Activated naive CD4-positive, alpha-beta T cell treated with anti-CD3 and anti-CD28 coated beads, Interleukin-2, amount 10 ng/mL, durations not matched to agents 7 days and 5 days (primary cell): Measurements from ENCODE around the gene FHL2.
A peak's percentile ranks its signal among the peaks of the same experiment; 100 is the strongest.

ENCODE experiments used
- CTCF ChIA-PET: fragments of 350-600 bp; sonication (Branson Sonifier 250); formaldehyde crosslinking; loops from one replicate; lab custom pipeline; 2021; ENCODE audit warnings: antibody characterized with exemption; lab: Charles Lee
- DNase-seq: peaks from one replicate; pipeline ENCODE4 v3.0.0-alpha.2; 2020
- H3K27ac Mint-ChIP-seq: one replicate; pipeline ENCODE4 v1.8.0; 2021; ENCODE audit warnings: mild to moderate bottlenecking, moderate library complexity, mixed read lengths
- H3K27me3 Mint-ChIP-seq: one replicate; pipeline ENCODE4 v1.8.0; 2021; ENCODE audit warnings: mild to moderate bottlenecking, mixed read lengths
- H3K36me3 Mint-ChIP-seq: one replicate; pipeline ENCODE4 v1.8.0; 2021; ENCODE audit warnings: mixed read lengths
- H3K4me1 Mint-ChIP-seq: one replicate; pipeline ENCODE4 v1.8.0; 2021; ENCODE audit warnings: mixed read lengths
- H3K4me3 Mint-ChIP-seq: one replicate; pipeline ENCODE4 v1.8.0; 2021; ENCODE audit warnings: mild to moderate bottlenecking, moderate library complexity, mixed read lengths
- H3K9me3 Mint-ChIP-seq: one replicate; pipeline ENCODE4 v1.8.0; 2021; ENCODE audit warnings: mixed read lengths

The FHL2 gene

GRCh38 chr2:105397953-105398335 is 907 bp downstream of the FHL2 start:
- Mint-ChIP-seq H3K4me1 (peaks cover 11% of the 10 kb centered on the region), H3K27me3 (peaks cover 46% of the 10 kb centered on the region), H3K27ac (no peak overlapping the region), H3K9me3 (no peaks in the 10 kb centered on the region), H3K36me3 (no peaks in the 10 kb centered on the region), H3K4me3 (peak overlapping the region; percentile 78)
- DNase-seq: no peak
- CTCF ChIA-PET: interaction anchor here (0.8 to 1.8 kb wide), 2 partner anchors 8 to 121 kb away, joined by 3 to 5 read pairs; no protein-coding TSS in a partner anchor

GRCh38 chr2:105397025-105397722 is 1.7 kb downstream of the FHL2 start:
- no peak for DNase-seq
- no peak overlapping the region for H3K27ac Mint-ChIP-seq
- H3K27me3 Mint-ChIP-seq: peaks cover 46% of the 10 kb centered on the region
- H3K4me3 Mint-ChIP-seq: peak overlapping the region; percentile 48
- CTCF ChIA-PET: interaction anchor here (1.2 kb wide), 1 partner anchor 10 kb away, joined by 3 read pairs; no protein-coding TSS in a partner anchor
- no peaks in the 10 kb centered on the region for H3K9me3 Mint-ChIP-seq
- H3K36me3 Mint-ChIP-seq: no peaks in the 10 kb centered on the region
- H3K4me1 Mint-ChIP-seq: peaks cover 11% of the 10 kb centered on the region

GRCh38 chr2:105396254-105397024 is 2.4 kb downstream of the FHL2 start:
- H3K9me3 Mint-ChIP-seq: no peaks in the 10 kb centered on the region
- H3K36me3 Mint-ChIP-seq: no peaks in the 10 kb centered on the region
- H3K27me3 Mint-ChIP-seq: peaks cover 46% of the 10 kb centered on the region
- peaks cover 11% of the 10 kb centered on the region for H3K4me1 Mint-ChIP-seq
- CTCF ChIA-PET: interaction anchor here (1.2 kb wide), 1 partner anchor 11 kb away, joined by 3 read pairs; no protein-coding TSS in a partner anchor
- H3K27ac Mint-ChIP-seq: no peak overlapping the region
- DNase-seq: no peak
- H3K4me3 Mint-ChIP-seq: no peak overlapping the region

- Mint-ChIP-seq H3K27ac (no peak overlapping the region), H3K4me1 (peaks cover 11% of the 10 kb centered on the region), H3K27me3 (peaks cover 46% of the 10 kb centered on the region), H3K36me3 (no peaks in the 10 kb centered on the region), H3K9me3 (no peaks in the 10 kb centered on the region), H3K4me3 (no peak overlapping the region)
- CTCF ChIA-PET: interaction anchor here (0.5 to 1.2 kb wide), 2 partner anchors 12 to 152 kb away, joined by 3 read pairs; no protein-coding TSS in a partner anchor
- no peak for DNase-seq
Measured at GRCh38 chr2:105395691-105396090, 3.2 kb downstream of the FHL2 start.

GRCh38 chr2:105394951-105395611 is 3.8 kb downstream of the FHL2 start:
- Mint-ChIP-seq H3K36me3 (no peaks in the 10 kb centered on the region), H3K4me1 (peaks cover 11% of the 10 kb centered on the region), H3K27ac (no peak overlapping the region), H3K9me3 (no peaks in the 10 kb centered on the region), H3K27me3 (peaks cover 43% of the 10 kb centered on the region), H3K4me3 (no peak overlapping the region)
- no peak for DNase-seq
- CTCF ChIA-PET: interaction anchor here (0.5 kb wide), 1 partner anchor 152 kb away, joined by 3 read pairs; no protein-coding TSS in a partner anchor

- Mint-ChIP-seq H3K4me3 (no peak overlapping the region), H3K9me3 (no peaks in the 10 kb centered on the region), H3K36me3 (no peaks in the 10 kb centered on the region), H3K4me1 (peaks cover 4% of the 10 kb centered on the region), H3K27me3 (peaks cover 28% of the 10 kb centered on the region), H3K27ac (no peak overlapping the region)
- CTCF ChIA-PET: no interaction called here
- no peak for DNase-seq
Measured at GRCh38 chr2:105393373-105394055, 5.3 kb downstream of the FHL2 start.

GRCh38 chr2:105391763-105392662 is 6.8 kb downstream of the FHL2 start:
- CTCF ChIA-PET: no interaction called here
- H3K27me3 Mint-ChIP-seq: peaks cover 15% of the 10 kb centered on the region
- H3K4me1 Mint-ChIP-seq: no peaks in the 10 kb centered on the region
- H3K27ac Mint-ChIP-seq: no peak overlapping the region
- no peak overlapping the region for H3K4me3 Mint-ChIP-seq
- H3K9me3 Mint-ChIP-seq: no peaks in the 10 kb centered on the region
- H3K36me3 Mint-ChIP-seq: no peaks in the 10 kb centered on the region
- no peak for DNase-seq

- Mint-ChIP-seq H3K27me3 (peaks cover 14% of the 10 kb centered on the region), H3K4me1 (no peaks in the 10 kb centered on the region), H3K27ac (no peak overlapping the region), H3K4me3 (no peak overlapping the region), H3K9me3 (no peaks in the 10 kb centered on the region), H3K36me3 (no peaks in the 10 kb centered on the region)
- no peak for DNase-seq
- CTCF ChIA-PET: no interaction called here
Measured at GRCh38 chr2:105391058-105391627, 7.7 kb downstream of the FHL2 start.

- Mint-ChIP-seq H3K9me3 (no peaks in the 10 kb centered on the region), H3K4me3 (no peak overlapping the region), H3K27me3 (peaks cover 7% of the 10 kb centered on the region), H3K27ac (no peak overlapping the region), H3K36me3 (no peaks in the 10 kb centered on the region), H3K4me1 (no peaks in the 10 kb centered on the region)
- CTCF ChIA-PET: no interaction called here
- DNase-seq: no peak
Measured at GRCh38 chr2:105390454-105390853, 8.4 kb downstream of the FHL2 start.

GRCh38 chr2:105388971-105389381 is 9.9 kb downstream of the FHL2 start:
- no peak for DNase-seq
- Mint-ChIP-seq H3K9me3 (no peaks in the 10 kb centered on the region), H3K36me3 (no peaks in the 10 kb centered on the region), H3K27ac (no peak overlapping the region), H3K4me1 (no peaks in the 10 kb centered on the region), H3K27me3 (no peaks in the 10 kb centered on the region), H3K4me3 (no peak overlapping the region)
- CTCF ChIA-PET: interaction anchor here (1.2 to 1.6 kb wide), 2 partner anchors 10 to 133 kb away, joined by 3 to 5 read pairs; partner anchors contain the start of gene FHL2

- DNase-seq: no peak
- CTCF ChIA-PET: no interaction called here
- Mint-ChIP-seq H3K9me3 (no peaks in the 10 kb centered on the region), H3K4me1 (no peaks in the 10 kb centered on the region), H3K4me3 (no peak overlapping the region), H3K36me3 (no peaks in the 10 kb centered on the region), H3K27ac (no peak overlapping the region), H3K27me3 (no peaks in the 10 kb centered on the region)
Measured at GRCh38 chr2:105387225-105387624, 11.6 kb downstream of the FHL2 start.

GRCh38 chr2:105385731-105386540 is 12.9 kb downstream of the FHL2 start:
- DNase-seq: no peak

More at GRCh38 chr2:105385731-105386540, 12.9 kb downstream of the FHL2 start:
- CTCF ChIA-PET: no interaction called here
- Mint-ChIP-seq H3K36me3 (no peaks in the 10 kb centered on the region), H3K9me3 (no peaks in the 10 kb centered on the region), H3K4me1 (no peaks in the 10 kb centered on the region), H3K27ac (no peak overlapping the region), H3K27me3 (no peaks in the 10 kb centered on the region), H3K4me3 (no peak overlapping the region)
